ENCODE measurements around the gene PGBD5.

GRCh38 chr1:230379462-230379861 lies 46.7 kb downstream of the PGBD5 start:
- no peak for TF ChIP-seq EZH2 (IDR thresholded peaks at IDR 0.05; ENCODE audit: low read length)
- no peak for TF ChIP-seq CTCF (optimal IDR thresholded peaks at IDR 0.05 in 1 of 3, IDR thresholded peaks at IDR 0.05 in 1 of 3, conservative IDR thresholded peaks at IDR 0.05 in 1 of 3; ENCODE audit: extremely low read depth in 1 of 3, insufficient read depth in 2 of 3, low read length in 3 of 3)

Data from keratinocyte (primary cell).